Spinal cord (tissue), 10 donors: Measurements from ENCODE around the gene COPS9. TPM values are rescaled to one million over a fixed set of nuclear protein-coding genes. Genes with fewer than 3 reads are reported as not detected.
A peak's percentile ranks its signal among the peaks of the same experiment; 100 is the strongest.

Source experiments
- DNase-seq, 6 donors: peaks; one replicate each; pipeline versions ENCODE4 v3.0.0 to v3.0.0-alpha.2; 2013 to 2015; ENCODE audit warnings: low spot score in 6 of 6, low read depth in 4 of 6
- H3K27ac ChIP-seq: one replicate; pipeline ENCODE4 v1.5.1; 2013; ENCODE audit warnings: low read depth, low read length, control low read depth
- H3K27me3 ChIP-seq: one replicate; pipeline ENCODE4 v1.6.1; 2013; ENCODE audit warnings: low read length; ENCODE audit not compliant: control insufficient read depth, insufficient read depth
- H3K36me3 ChIP-seq: one replicate; pipeline ENCODE4 v1.6.1; 2013; ENCODE audit warnings: low read length; ENCODE audit not compliant: control insufficient read depth, insufficient read depth
- H3K4me1 ChIP-seq: one replicate; pipeline ENCODE4 v1.6.1; 2013; ENCODE audit warnings: low read length; ENCODE audit not compliant: control insufficient read depth, insufficient read depth
- H3K4me3 ChIP-seq: one replicate; pipeline ENCODE4 v1.5.1; 2013; ENCODE audit warnings: low read depth, low read length, control low read depth
- H3K9me3 ChIP-seq: one replicate; pipeline ENCODE4 v1.6.1; 2013; ENCODE audit warnings: low read length; ENCODE audit not compliant: control insufficient read depth, insufficient read depth
- WGBS: methylation state at CpG from one replicate; pipeline ENCODE4 v1.1.5; 2013; ENCODE audit warnings: missing lambda C conversion rate; ENCODE audit not compliant: insufficient coverage; 5-methylcytosine and 5-hydroxymethylcytosine counted together
- polyA plus RNA-seq, 2 donors: library from polyadenylated mRNA; unstranded; fragments of 120-200 nt; gene quantifications; one replicate each; pipeline ENCODE4 v1.2.1, GENCODE V29; 2013; ENCODE audit not compliant: insufficient read length in 2 of 2
- total RNA-seq, 2 donors: library from RNA; depleted of rRNA in 1 of 2; stranded (reverse); fragments of 120-200 nt in 1 of 2; fragments of >200 nt in 1 of 2; gene quantifications; one replicate each; pipeline versions ENCODE4 v1.2.3 to v1.2.4, GENCODE V29; 2013 to 2014
- donor health status: healthy.

Gene COPS9
- total and polyA plus RNA-seq, 4 donors: 90.3 to 219 (median 156) TPM

DNA sequence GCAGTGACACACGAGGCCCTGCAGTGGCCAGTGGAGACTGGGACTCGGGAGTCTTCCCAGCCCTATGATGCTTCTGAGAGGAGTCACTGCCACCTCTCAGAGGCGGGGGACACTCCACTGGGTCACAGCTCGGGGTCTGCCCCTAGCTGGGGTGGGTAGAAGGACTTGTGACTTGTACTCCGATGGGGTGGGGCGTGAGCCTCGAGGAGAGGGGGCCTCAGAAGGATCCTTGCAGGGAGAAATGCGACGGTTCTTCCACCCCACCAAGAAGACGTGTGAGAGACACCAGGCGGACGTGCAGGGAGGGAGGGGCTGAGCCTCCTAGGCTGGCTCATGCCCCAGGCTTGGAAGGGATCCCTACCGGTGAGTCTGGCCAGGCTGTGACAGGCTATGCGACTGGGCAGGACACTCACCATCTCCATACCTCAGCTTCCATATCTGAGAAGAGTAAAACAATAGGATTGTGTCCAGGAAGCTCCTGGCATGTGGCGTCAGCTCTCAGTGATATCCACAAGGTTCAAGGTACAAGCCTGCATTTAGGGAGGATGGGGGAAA is 15.4 kb upstream of the COPS9 start:
- no peak overlapping the region for H3K27ac ChIP-seq
- peak in 1 of 6 donors; percentile 23 for DNase-seq
- 53% methylated on average over 9 of the region's 15 CpGs for WGBS
- H3K9me3 ChIP-seq: no peaks in the 10 kb centered on the region
- H3K4me1 ChIP-seq: peaks cover 58% of the 10 kb centered on the region
- no peaks in the 10 kb centered on the region for H3K27me3 ChIP-seq
- no peaks in the 10 kb centered on the region for H3K36me3 ChIP-seq
- H3K4me3 ChIP-seq: no peak overlapping the region

DNA sequence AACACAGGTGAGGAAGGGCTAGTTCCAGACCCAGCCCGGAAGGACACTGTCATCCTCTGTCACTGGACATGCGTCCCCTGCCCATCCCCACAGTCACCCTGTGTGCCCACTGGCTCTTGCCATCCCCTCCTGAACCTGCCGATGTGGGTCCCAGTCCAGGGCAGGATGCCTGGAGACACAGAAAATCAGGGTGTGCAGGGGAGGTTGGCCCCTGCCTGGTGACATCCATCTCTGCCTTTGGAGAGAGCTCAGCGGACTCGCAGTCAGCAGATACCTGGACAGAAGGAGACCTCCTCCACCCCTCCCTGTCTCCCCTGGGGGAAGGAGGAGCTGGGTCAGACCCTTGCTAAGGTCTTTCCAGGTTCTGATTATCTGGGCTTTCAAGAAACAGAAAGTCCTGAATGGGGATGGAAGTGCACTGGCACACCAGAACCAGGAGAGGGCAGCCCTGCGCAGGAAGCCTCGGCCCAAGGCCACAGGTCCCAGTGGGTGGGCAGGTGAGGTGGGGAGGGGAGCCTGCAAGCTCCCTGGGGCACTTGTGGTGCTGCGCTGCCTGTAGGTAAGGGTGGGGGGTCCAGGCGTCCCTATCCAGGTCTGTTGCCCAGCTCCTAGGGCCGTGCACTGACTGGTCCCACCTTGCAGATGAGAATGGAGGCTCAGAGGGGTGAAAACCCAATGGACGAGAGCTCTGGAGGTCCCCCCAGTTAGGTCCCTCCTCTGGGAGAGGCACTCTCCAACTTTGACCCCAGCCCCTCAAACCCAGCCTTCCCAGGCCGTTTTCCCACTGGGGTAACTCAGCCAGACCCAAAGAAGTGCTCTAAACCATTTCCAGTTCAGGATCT is 14.1 kb upstream of the COPS9 start:
- WGBS: 42% methylated on average over 12 of the region's 12 CpGs
- H3K9me3 ChIP-seq: no peaks in the 10 kb centered on the region
- DNase-seq: peak in 2 of 6 donors; percentile 66 to 85
- no peak overlapping the region for H3K4me3 ChIP-seq
- peaks cover 56% of the 10 kb centered on the region for H3K4me1 ChIP-seq
- H3K27me3 ChIP-seq: no peaks in the 10 kb centered on the region
- no peak overlapping the region for H3K27ac ChIP-seq
- H3K36me3 ChIP-seq: no peaks in the 10 kb centered on the region

DNA sequence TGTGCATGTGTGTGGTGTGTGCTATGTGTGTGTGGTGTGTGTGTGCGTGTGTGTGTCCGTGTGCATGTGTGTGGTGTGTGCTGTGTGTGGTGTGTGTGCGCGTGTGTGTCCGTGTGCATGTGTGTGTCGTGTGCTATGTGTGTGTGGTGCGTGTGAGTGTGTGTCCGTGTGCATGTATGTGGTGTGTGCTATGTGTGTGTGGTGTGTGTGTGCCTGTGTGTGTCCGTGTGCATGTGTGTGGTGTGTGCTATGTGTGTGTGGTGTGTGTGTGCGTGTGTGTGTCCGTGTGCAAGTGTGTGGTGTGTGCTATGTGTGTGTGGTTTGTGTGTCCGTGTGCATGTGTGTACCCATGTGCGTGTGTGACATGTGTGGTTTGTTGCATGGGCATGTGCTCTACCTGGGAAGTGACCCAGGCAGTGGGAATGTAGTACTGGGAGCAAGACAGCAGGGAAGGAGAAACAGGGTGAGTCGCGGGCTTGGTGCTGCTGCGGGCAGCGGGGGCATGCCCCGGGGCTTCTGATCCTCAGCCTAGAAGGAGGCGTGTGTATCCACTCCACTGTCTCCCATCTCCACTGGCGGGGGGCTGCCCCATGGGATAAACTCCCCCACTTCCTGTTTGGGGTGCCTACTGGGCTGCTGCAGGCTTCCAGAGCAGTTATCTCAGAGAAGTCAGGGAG is 11.9 kb upstream of the COPS9 start:
- DNase-seq: no peak
- 91% methylated on average over 12 of the region's 20 CpGs for WGBS
- H3K27me3 ChIP-seq: no peaks in the 10 kb centered on the region
- no peaks in the 10 kb centered on the region for H3K9me3 ChIP-seq
- no peaks in the 10 kb centered on the region for H3K36me3 ChIP-seq
- H3K27ac ChIP-seq: no peak overlapping the region
- no peak overlapping the region for H3K4me3 ChIP-seq
- H3K4me1 ChIP-seq: peaks cover 55% of the 10 kb centered on the region

DNA sequence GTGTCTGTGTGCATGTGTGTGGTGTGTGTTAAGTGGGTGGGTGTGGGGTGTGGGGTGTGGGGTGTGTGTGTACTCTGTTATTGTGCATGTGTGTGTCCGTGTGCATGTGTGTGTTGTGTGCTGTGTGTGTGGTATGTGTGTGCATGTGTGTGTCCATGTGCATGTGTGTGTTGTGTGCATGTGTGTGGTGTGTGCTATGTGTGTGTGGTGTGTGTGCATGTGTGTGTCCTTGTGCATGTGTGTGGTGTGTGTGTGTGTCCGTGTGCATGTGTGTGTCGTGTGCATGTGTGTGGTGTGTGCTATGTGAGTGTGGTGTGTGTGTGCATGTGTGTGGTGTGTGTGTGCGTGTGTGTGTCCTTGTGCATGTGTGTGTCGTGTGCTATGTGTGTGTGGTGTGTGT is 11.3 kb upstream of the COPS9 start:
- no peak overlapping the region for H3K27ac ChIP-seq
- no peaks in the 10 kb centered on the region for H3K36me3 ChIP-seq
- 95% methylated on average over 3 of the region's 5 CpGs for WGBS
- H3K9me3 ChIP-seq: no peaks in the 10 kb centered on the region
- H3K4me3 ChIP-seq: no peak overlapping the region
- DNase-seq: no peak
- H3K4me1 ChIP-seq: peaks cover 55% of the 10 kb centered on the region
- no peaks in the 10 kb centered on the region for H3K27me3 ChIP-seq

DNA sequence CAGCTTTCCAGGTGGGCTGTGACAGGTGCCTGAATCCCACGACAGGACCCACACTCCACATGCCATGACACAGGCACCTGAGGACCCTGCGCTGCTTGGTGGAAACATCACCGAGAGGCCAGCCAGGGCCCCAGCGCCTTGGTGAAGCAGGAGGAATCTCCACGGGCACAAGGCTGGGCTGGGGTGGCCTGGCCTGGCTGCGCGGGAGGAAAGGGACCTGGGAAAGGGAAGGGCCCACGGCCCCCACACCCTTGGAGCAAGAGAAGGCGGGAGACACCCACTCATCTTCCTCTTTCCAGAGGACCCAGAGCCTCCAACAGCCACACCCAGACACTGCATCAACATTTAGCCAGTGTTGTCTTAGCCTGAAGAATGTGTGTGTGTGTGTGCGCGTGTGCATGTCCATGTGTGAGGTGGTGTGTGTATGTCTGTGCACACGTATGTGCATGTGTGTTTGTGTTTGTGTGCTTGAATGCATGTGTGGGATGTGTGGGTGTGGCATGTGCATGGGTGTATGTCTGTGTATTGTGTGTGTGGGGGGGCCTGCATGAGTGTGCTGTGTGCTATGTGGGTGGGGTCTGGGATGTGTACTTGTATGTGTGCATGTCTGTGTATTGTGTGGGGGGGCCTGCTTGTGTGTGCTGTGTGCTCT is 10.6 kb upstream of the COPS9 start:
- no peak overlapping the region for H3K27ac ChIP-seq
- WGBS: 72% methylated on average over 10 of the region's 12 CpGs
- H3K27me3 ChIP-seq: no peaks in the 10 kb centered on the region

DNA sequence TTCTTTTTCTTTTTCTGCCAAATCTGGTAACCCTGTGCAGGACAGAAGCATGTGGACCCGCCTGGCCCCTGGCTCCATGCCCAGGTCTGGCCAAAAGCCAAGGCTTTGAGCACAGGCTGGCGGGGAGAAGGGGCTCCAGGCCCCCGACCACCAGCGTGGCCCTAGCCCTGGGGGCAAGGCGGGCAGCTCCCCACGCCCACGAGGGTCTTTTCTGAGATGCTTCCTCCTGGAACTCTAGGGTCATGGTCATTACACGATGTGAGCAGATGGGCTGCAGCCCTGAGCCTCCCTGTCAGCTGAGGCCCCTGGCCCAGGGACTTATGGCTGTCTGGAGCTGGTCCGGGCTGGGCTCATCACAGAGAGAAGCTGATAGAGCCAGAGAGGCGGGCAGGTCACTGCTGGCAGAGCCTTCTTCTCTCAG is 10.0 kb upstream of the COPS9 start:
- Histone ChIP-seq H3K4me1 (peaks cover 48% of the 10 kb centered on the region), H3K36me3 (no peaks in the 10 kb centered on the region), H3K9me3 (no peaks in the 10 kb centered on the region), H3K27ac (no peak overlapping the region), H3K27me3 (no peaks in the 10 kb centered on the region), H3K4me3 (no peak overlapping the region)
- peak in 3 of 6 donors; percentile 50 to 75 (median 70) for DNase-seq
- WGBS: 22% methylated on average over 10 of the region's 10 CpGs

More for the DNA sequence above, 10.6 kb upstream of the COPS9 start:
- peaks cover 54% of the 10 kb centered on the region for H3K4me1 ChIP-seq
- no peak for DNase-seq
- no peaks in the 10 kb centered on the region for H3K9me3 ChIP-seq
- no peaks in the 10 kb centered on the region for H3K36me3 ChIP-seq
- H3K4me3 ChIP-seq: no peak overlapping the region

DNA sequence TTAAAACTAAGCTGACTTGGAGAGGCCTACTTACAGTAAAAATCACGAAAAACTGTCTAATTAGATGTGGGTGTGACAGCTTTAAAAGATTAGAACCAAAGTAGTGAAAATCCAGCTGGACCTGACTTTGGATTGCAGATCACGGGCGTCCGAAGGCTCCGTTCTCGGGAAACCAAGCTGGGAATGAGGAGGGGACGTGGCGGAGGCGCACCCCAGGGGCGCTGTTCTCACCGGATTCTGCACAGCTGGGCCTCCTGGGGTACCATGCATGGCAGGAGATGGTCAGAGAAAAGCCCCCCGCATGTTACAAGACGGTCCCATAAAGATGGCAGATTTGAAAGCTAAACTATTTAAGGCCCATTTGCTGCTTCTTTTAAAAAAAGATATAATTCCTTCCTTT is 9.4 kb upstream of the COPS9 start:
- Histone ChIP-seq H3K27ac (no peak overlapping the region), H3K36me3 (no peaks in the 10 kb centered on the region), H3K9me3 (no peaks in the 10 kb centered on the region), H3K4me3 (no peak overlapping the region), H3K4me1 (peaks cover 45% of the 10 kb centered on the region), H3K27me3 (no peaks in the 10 kb centered on the region)
- DNase-seq: peak in 1 of 6 donors; percentile 3
- WGBS: 70% methylated on average over 12 of the region's 13 CpGs

DNA sequence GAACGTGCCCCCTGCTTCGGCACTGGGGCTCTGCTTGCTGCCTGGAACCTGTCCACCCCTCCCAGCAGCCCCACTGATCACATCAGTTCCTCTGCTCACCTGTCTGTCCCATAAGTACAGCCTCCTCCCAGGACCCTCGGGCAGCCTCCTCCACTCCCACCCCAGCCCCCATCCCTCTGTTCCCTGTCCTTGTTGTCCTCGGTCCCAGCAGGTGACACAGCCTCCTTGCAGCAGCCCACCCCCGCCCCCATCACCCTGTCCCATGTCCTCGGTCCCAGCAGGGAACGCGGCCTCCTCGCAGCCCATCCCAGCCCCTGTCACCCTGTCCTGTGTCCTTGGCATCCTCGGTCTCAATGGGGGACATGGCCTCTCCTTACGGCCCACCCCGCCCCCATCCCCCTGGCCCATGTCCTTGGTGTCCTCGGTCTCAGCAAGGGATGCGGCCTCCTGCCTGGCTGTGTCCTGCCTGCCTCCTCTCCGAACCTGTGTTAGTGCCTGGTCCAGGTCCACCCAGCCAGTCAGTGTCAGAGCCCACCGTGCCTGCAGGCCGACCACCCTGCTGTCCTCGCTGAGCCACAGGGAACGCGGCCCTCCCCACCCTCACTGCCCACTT is 8.7 kb upstream of the COPS9 start:
- WGBS: 85% methylated on average over 20 of the region's 20 CpGs
- no peaks in the 10 kb centered on the region for H3K36me3 ChIP-seq
- no peak overlapping the region for H3K4me3 ChIP-seq
- no peaks in the 10 kb centered on the region for H3K27me3 ChIP-seq
- DNase-seq: no peak
- peaks cover 46% of the 10 kb centered on the region for H3K4me1 ChIP-seq
- H3K27ac ChIP-seq: no peak overlapping the region
- H3K9me3 ChIP-seq: no peaks in the 10 kb centered on the region
